CD4-positive, CD25-positive, alpha-beta regulatory T cell (primary cell): ENCODE data around the gene ZNF750. TPM values are rescaled to one million over a fixed set of nuclear protein-coding genes. Genes with fewer than 3 reads are reported as not detected.

ENCODE experiments used
- ATAC-seq, 2 donors: fragments of 150-1000 bp; cut with Tn5 transposase; one replicate each; pipeline ENCODE4 v1.10.0; 2021; ENCODE audit warnings: low read depth in 2 of 2, moderate number of reproducible peaks in 2 of 2, moderate library complexity in 1 of 2
- DNase-seq, 3 donors: peaks; one replicate each; pipeline versions ENCODE4 v3.0.0 to v3.0.0-alpha.2; 2012 to 2022; ENCODE audit warnings: mixed read lengths in 1 of 3
- H3K27ac ChIP-seq: one replicate; pipeline ENCODE4 v1.7.0; 2013; ENCODE audit warnings: mild to moderate bottlenecking, low read length; ENCODE audit not compliant: insufficient read depth, poor library complexity, severe bottlenecking
- H3K27me3 ChIP-seq: one replicate; pipeline ENCODE4 v1.7.0; 2013; ENCODE audit warnings: low read length; ENCODE audit not compliant: control insufficient read depth, insufficient read depth
- H3K36me3 ChIP-seq: one replicate; pipeline ENCODE4 v1.7.0; 2013; ENCODE audit warnings: mild to moderate bottlenecking, low read length, moderate library complexity; ENCODE audit not compliant: control insufficient read depth, insufficient read depth
- H3K4me1 ChIP-seq: 2 replicates; pipeline ENCODE4 v1.7.0; 2013; ENCODE audit warnings: mild to moderate bottlenecking, low read length; ENCODE audit not compliant: insufficient read depth, control insufficient read depth, poor library complexity, severe bottlenecking
- H3K4me3 ChIP-seq: one replicate; pipeline ENCODE4 v1.7.0; 2013; ENCODE audit warnings: low read depth, mild to moderate bottlenecking, low read length, moderate library complexity
- H3K9me3 ChIP-seq, 2 experiments: 1 replicate in 1 of 2; 2 replicates in 1 of 2; pipeline ENCODE4 v1.7.0; 2013; ENCODE audit warnings: low read length in 2 of 2, mild to moderate bottlenecking in 1 of 2, moderate library complexity in 1 of 2; ENCODE audit not compliant: control insufficient read depth in 2 of 2
- H3K27ac Mint-ChIP-seq, 3 donors: one replicate each; pipeline ENCODE4 v1.8.0; 2020 to 2022; ENCODE audit warnings: mild to moderate bottlenecking in 3 of 3, mixed read lengths in 3 of 3, moderate library complexity in 2 of 3
- H3K27me3 Mint-ChIP-seq: one replicate; pipeline ENCODE4 v1.8.0; 2022; ENCODE audit warnings: mild to moderate bottlenecking, mixed read lengths
- H3K36me3 Mint-ChIP-seq: one replicate; pipeline ENCODE4 v1.8.0; 2020; ENCODE audit warnings: mixed read lengths
- H3K4me1 Mint-ChIP-seq, 4 donors: one replicate each; pipeline ENCODE4 v1.8.0; 2020 to 2022; ENCODE audit warnings: mixed read lengths in 4 of 4, mild to moderate bottlenecking in 1 of 4
- H3K4me3 Mint-ChIP-seq, 4 donors: one replicate each; pipeline ENCODE4 v1.8.0; 2020 to 2022; ENCODE audit warnings: mild to moderate bottlenecking in 4 of 4, mixed read lengths in 4 of 4, moderate library complexity in 3 of 4
- H3K9me3 Mint-ChIP-seq, 7 donors: one replicate each; pipeline ENCODE4 v1.8.0; 2020 to 2022; ENCODE audit warnings: mixed read lengths in 7 of 7, mild to moderate bottlenecking in 3 of 7, moderate library complexity in 2 of 7
- polyA plus RNA-seq, 4 donors: library from polyadenylated mRNA; unstranded; fragments of 300-500 nt; fragmentation: Illumina TruSeq; gene quantifications; one replicate each; pipeline ENCODE4 v1.2.3, GENCODE V29; 2021
- total RNA-seq: library from RNA; stranded (reverse); gene quantifications from one replicate; pipeline ENCODE4 v1.2.3, GENCODE V29; 2022

ZNF750 gene
- total RNA-seq (not detected), polyA plus RNA-seq (under 1 TPM in 1 of 4 donors, not detected in 3; 0.07 TPM)

DNA sequence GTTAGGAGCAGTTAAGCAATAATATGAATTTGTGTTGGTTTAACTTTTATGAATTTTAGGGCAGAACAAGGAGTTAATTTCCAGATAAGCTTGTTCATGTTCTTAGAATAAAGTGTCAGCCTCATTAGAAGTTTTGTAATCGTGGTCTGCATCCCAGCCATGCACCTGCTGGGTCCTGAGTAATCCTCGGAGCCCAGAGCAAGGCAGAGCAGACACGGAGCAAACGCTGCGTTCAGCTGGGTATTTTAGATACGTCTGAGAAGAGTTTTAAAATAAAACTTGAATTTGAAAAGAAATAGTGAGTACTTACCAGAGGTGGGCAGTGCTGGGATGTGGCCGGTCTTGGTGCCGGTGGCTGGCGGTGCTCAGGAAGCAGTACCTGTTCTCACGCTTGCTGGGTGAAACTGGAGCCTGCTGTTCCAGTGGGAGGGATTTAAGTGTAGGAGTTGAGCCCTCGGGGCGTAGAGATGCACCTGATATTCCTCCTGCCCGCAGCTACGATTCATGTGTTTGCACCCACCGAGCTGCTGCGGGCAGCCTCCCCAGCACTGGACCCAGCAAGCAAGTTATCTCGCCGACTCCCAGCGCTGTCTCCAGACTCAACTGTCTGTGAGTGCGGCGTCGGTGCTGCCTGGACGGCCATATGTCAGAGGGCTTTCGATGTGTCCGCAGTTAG is at the start of gene ZNF750:
Gene ZNF750, minus strand, starts transcription at position 406 of the 676 bp plus-strand sequence. CDS start 7,568 bp downstream, outside the sequence.
- Histone ChIP-seq H3K27me3 (no peaks in the 10 kb centered on the region), H3K36me3 (no peaks in the 10 kb centered on the region), H3K4me3 (no peak within 1 kb of the TSS), H3K9me3 (no peaks in the 10 kb centered on the region), H3K4me1 (no peaks in the 10 kb centered on the region), H3K27ac (no peak within 1 kb of the TSS)
- H3K27me3 Mint-ChIP-seq, result no peaks in the 10 kb centered on the region
- peaks cover 5% of the 10 kb centered on the region for H3K36me3 Mint-ChIP-seq
- peaks cover 0 to 2% (median 0%) of the 10 kb centered on the region in 4 donors for H3K4me1 Mint-ChIP-seq
- H3K4me3 Mint-ChIP-seq, result no peak within 1 kb of the TSS
- no peaks in the 10 kb centered on the region for H3K9me3 Mint-ChIP-seq
- DNase-seq (no peak), ATAC-seq (no peak)
- H3K27ac Mint-ChIP-seq, result no peak within 1 kb of the TSS

DNA sequence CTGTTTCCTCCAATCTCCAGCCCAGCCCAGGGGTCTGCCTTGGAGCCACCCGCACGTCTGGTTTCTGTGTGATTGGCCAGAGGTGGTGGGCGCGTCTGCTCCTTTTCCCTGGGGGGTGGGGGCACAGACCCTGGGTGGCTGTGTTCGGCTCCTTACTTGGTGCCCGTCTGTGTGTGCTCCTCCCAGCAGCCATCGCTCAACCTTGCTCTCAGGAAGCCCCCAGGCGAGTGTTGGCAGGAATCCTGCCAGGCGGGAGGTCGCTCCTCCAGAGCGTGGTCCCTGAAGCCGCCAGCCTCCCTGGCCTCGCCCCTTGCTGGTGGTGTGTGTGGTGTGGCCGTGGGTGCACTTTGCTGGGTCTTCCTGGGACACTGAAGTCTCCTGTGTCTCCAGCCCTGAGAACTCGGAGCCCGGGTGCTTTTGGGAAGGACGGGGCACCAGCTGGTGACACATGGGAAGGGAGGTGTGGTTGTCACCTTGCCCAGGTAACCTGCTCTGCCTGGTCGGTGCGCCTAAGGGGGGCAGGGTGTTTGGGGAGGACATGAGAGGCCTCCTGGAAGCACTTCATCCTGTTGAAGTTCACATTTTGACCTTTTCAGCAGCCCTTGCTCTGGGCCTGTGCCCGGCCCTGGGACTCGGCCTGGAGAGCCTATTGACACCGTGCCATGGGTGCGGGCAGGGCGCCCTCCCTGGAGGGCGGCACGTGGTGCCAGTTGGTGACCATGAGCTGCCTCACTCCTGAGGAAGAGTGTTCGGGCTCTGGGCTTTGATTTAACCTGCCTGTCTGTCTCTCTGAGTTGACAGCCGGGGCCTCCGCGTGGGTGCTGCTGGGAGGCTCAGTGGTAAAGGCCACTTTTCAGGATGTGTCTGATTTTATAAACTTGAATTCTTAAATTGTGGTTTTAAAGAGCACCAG is 49.0 kb upstream of the ZNF750 start:
- H3K4me1 Mint-ChIP-seq, result peaks cover 5 to 58% (median 38%) of the 10 kb centered on the region in 4 donors
- H3K27ac Mint-ChIP-seq, result peak overlapping the region in 1 of 3 donors; percentile 32
- Histone ChIP-seq H3K27ac (no peak overlapping the region), H3K36me3 (no peaks in the 10 kb centered on the region), H3K9me3 (no peaks in the 10 kb centered on the region), H3K4me3 (no peak overlapping the region), H3K27me3 (no peaks in the 10 kb centered on the region), H3K4me1 (peaks cover 39% of the 10 kb centered on the region)
- H3K36me3 Mint-ChIP-seq, result peaks cover 22% of the 10 kb centered on the region
- ATAC-seq (no peak), DNase-seq (no peak)
- no peaks in the 10 kb centered on the region for H3K27me3 Mint-ChIP-seq
- peak overlapping the region in 1 of 4 donors; percentile 37 for H3K4me3 Mint-ChIP-seq
- H3K9me3 Mint-ChIP-seq, result no peaks in the 10 kb centered on the region

- peak overlapping the region in 3 of 4 donors; percentile 3 to 38 (median 5) for H3K4me3 Mint-ChIP-seq
- H3K27ac ChIP-seq, result no peak overlapping the region
- peaks cover 4 to 60% (median 37%) of the 10 kb centered on the region in 4 donors for H3K4me1 Mint-ChIP-seq
- no peaks in the 10 kb centered on the region for H3K27me3 Mint-ChIP-seq
- H3K36me3 Mint-ChIP-seq, result peaks cover 20% of the 10 kb centered on the region
- DNase-seq (no peak), ATAC-seq (no peak)
- H3K27me3 ChIP-seq, result no peaks in the 10 kb centered on the region
- H3K9me3 Mint-ChIP-seq, result no peaks in the 10 kb centered on the region
- H3K36me3 ChIP-seq, result no peaks in the 10 kb centered on the region
- peak overlapping the region; percentile 80 to 82 (median 81) for H3K27ac Mint-ChIP-seq
- H3K4me1 ChIP-seq, result peaks cover 39% of the 10 kb centered on the region
- H3K9me3 ChIP-seq, result no peaks in the 10 kb centered on the region
- no peak overlapping the region for H3K4me3 ChIP-seq
Observed at GRCh38 chr17:82887255-82888164, 47.7 kb upstream of the ZNF750 start.

- Mint-ChIP-seq H3K4me3 (peak overlapping the region; percentile 77 to 83 (median 80)), H3K4me1 (peaks cover 4 to 77% (median 46%) of the 10 kb centered on the region in 4 donors), H3K36me3 (peaks cover 18% of the 10 kb centered on the region), H3K9me3 (peaks cover 0 to 1% (median 0%) of the 10 kb centered on the region in 7 donors), H3K27me3 (no peaks in the 10 kb centered on the region), H3K27ac (peak overlapping the region; percentile 98 to 100 (median 98))
- ATAC-seq, result peak; percentile 61
- DNase-seq, result peak in 2 of 3 donors; percentile 45 to 77
- Histone ChIP-seq H3K27ac (peak overlapping the region; percentile 85), H3K27me3 (no peaks in the 10 kb centered on the region), H3K36me3 (no peaks in the 10 kb centered on the region), H3K9me3 (no peaks in the 10 kb centered on the region), H3K4me1 (peaks cover 52% of the 10 kb centered on the region), H3K4me3 (peak overlapping the region; percentile 47)
Observed at GRCh38 chr17:82884970-82885353, 45.1 kb upstream of the ZNF750 start.

- Histone ChIP-seq H3K9me3 (no peaks in the 10 kb centered on the region), H3K4me3 (peak overlapping the region; percentile 2), H3K4me1 (peaks cover 52% of the 10 kb centered on the region), H3K27ac (peak overlapping the region; percentile 85), H3K27me3 (no peaks in the 10 kb centered on the region), H3K36me3 (no peaks in the 10 kb centered on the region)
- Mint-ChIP-seq H3K36me3 (peaks cover 19% of the 10 kb centered on the region), H3K27me3 (no peaks in the 10 kb centered on the region), H3K4me3 (peak overlapping the region; percentile 77 to 83 (median 80)), H3K9me3 (peaks cover 0 to 1% (median 0%) of the 10 kb centered on the region in 7 donors), H3K27ac (peak overlapping the region; percentile 98 to 100 (median 98)), H3K4me1 (peaks cover 4 to 80% (median 49%) of the 10 kb centered on the region in 4 donors)
- DNase-seq (peak in 1 of 3 donors; percentile 27), ATAC-seq (no peak)
Observed at GRCh38 chr17:82884341-82884969, 44.6 kb upstream of the ZNF750 start.

DNA sequence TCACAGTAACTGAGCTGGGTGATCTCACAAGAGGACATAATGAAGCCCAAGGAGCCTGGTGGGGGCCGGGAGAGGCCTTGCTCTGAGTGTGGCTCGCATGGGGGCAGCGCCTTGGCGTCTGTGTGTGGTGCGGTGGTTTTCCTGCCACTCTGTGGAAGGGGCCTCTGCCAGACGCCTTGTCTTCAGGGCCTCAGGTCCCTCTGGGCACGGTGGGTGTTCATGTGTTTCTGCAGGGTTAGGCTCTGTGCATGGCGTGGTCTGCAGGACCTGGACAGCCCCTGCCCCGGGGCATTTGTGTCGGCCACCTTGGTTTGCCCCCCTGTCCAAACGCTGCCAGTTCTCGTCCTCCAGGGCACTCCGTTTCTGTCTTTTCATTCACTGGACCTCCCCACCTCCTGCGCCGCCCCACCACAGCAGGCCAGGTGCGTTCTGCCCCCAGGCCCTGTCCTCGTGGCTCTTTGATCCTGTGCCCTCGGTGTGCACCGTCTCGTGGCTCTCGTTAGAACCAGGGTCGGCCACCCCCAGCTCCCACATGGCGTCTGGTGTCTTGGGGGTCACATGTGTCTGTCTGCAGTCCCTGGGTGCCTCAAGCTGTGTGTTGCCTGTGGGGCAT is 43.7 kb upstream of the ZNF750 start:
- Histone ChIP-seq H3K4me3 (peak overlapping the region; percentile 50), H3K4me1 (peaks cover 52% of the 10 kb centered on the region), H3K27me3 (no peaks in the 10 kb centered on the region), H3K36me3 (no peaks in the 10 kb centered on the region), H3K27ac (peak overlapping the region; percentile 85), H3K9me3 (no peaks in the 10 kb centered on the region)
- Mint-ChIP-seq H3K36me3 (peaks cover 21% of the 10 kb centered on the region), H3K9me3 (peaks cover 0 to 1% (median 0%) of the 10 kb centered on the region in 7 donors), H3K27me3 (no peaks in the 10 kb centered on the region), H3K27ac (peak overlapping the region; percentile 98 to 100 (median 98)), H3K4me1 (peaks cover 8 to 86% (median 54%) of the 10 kb centered on the region in 4 donors), H3K4me3 (peak overlapping the region; percentile 77 to 95 (median 90))
- DNase-seq (no peak), ATAC-seq (no peak)
